NCI-H446 treated with DMSO at 0.1 percent for 48 hours (cell line): ENCODE data around the gene CAB39.

Source experiments
- DNase-seq: peaks from one replicate; lab custom pipeline; 2025; lab: John Stamatoyannopoulos, UW

CAB39 gene

DNA sequence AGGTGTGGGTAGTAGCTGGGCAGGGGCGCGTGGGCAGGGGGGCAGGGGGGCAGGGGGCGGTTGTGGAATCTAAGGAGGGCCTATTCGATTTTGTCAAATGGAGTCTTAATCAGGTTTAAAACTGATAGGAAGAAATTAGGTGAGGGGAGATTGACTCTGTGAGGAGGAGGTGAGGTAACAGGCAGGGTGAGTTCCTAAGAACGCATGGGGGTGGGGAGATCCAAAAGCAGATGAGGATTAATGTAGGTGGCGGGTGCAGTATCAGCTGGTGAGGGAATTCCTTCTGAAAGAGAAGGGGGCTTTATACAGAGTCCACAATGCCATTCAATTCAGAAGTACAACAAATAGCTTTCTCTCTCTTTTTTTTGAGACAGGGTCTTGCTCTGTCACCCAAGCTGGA lies 72.7 kb downstream of the CAB39 start:
- DNase-seq: no peak

DNA sequence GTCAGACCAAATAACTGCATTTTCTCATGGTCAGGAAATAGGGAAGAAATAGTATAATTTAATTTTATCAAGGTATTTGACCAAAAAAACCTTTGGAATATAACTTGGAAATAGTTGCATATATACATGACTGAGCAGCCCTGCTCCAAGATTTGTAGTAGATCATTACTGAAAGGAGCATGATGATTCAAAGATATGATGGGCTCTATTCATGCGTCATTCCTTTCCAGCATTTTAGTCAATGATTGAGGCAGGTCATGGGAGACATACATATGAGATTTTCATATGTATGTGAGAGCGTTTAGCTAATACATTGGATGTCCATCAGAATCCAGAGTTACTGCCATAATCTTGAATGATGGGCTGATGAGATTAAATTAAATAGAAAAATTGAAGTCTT lies 74.5 kb downstream of the CAB39 start:
- DNase-seq: no peak

DNA sequence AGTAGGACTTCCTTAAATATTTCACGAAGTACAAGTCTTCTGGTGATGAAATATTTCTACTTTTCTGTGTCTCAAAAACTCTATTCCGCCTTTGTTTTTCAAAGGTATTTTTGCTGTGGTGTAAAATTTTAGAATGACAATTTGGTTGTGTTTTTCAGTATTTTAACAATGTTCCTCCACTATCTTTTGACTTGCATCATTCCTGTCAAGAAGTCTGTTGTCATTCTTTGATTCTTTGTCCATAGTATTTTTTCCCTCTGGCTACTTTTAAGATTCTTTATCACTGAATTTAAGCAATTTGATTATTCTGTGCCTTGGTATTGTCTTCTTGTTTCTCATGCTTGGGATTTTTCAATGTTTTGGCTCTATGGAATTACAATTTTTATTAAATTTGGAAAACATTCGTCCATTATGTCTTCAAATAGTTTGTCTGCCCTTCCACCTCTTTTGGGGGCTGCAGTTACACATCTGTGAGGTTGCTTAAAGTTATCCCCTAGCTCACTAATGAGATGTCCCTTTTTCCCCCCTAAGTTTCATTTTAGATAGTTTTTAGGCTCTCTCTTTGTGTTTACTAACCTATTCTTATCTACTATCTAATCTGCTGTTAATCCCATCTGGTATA lies 76.0 kb downstream of the CAB39 start:
- DNase-seq: no peak

DNA sequence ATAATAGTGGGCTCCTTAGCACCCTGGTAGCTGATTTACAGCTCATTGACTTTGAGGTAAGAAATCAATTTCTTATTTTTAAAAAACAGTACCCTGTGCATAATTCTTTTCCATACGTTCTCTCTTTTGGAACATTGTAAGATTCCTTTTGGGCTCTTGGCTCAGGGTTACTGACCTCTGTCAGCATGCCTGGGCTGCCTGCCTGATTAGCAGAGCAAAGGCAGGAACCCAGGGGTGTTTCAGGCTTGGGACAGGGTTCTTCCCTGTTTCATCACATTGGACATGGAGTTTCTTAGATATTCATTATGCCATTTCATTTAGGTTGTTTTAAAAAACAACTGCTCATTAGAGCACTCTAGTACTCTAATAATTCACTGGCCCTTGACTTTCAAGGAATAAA lies 78.3 kb downstream of the CAB39 start:
- DNase-seq: no peak

DNA sequence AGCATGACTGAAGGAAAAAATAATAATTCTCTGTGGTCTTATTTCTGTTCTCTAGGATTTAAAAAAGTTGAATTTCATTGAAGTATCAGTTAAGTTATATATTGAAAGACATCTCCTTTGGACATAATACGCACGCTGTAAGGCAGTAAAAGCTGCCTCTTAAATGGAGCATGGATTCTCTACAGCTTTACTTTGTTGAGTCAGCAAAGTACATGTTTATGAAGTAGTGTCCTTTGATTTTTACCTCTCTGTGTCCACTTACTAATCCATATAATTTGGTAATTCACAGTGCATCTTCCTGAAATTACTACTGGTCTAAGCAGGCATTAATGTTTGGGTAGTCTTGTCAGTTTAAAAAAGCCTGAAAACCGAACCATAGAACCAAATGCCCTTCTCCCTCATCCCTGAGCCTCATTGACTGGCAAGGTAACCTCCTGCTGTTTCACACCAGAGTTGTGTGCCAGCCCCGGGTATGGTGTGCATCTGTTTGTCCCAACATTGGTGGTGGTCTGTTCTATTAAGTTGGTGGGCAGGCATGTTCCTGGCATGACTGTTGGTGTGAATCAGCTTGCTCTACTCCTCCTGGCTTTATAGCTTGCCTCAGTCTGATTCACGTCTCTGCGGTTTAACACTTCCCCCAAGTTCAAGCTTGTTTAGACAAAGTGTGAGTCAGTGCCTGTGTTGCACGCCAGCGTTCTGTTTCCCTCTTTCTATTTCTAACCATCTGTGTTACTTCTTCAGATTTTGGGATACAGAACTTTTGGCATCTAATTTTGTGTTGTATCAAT lies 81.1 kb downstream of the CAB39 start:
- DNase-seq: no peak

DNA sequence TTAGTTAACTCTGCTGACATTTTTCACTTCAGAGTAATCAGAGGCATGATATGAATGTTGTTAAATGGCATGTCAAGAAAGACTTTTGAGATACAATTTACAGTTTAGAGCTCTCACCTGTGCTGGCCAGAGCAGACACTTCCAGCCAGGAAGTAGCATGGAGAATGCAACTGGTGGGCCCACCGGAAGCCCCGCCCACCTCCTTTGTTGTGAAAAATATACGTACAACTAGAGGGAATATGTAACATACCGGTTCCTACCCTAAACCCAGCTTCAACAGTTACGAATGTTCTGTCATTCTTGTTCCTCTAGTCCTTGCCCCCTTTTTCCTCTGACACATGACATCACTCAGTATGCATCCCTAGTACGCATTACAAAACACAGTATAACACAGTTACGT lies 81.9 kb downstream of the CAB39 start:
- DNase-seq: no peak

DNA sequence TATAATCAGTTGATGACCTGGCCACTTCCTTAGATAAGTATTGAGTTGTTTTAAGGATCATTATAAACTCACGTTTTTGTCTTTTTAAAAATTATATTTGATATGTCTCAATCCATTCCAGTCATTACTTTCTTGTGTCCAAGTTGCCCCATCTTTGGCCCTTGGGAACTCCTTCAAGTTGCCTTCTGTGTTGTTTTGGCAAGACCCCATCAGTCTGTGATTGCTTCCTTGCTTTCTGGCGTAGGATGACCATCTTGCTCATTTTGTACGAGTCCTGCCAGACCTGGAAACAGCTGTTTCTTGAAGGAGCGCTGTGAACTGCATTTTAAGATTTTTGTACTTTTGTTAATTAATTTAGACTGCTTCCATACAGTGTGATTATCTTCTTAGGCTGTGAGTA lies 83.2 kb downstream of the CAB39 start:
- no peak for DNase-seq

DNA sequence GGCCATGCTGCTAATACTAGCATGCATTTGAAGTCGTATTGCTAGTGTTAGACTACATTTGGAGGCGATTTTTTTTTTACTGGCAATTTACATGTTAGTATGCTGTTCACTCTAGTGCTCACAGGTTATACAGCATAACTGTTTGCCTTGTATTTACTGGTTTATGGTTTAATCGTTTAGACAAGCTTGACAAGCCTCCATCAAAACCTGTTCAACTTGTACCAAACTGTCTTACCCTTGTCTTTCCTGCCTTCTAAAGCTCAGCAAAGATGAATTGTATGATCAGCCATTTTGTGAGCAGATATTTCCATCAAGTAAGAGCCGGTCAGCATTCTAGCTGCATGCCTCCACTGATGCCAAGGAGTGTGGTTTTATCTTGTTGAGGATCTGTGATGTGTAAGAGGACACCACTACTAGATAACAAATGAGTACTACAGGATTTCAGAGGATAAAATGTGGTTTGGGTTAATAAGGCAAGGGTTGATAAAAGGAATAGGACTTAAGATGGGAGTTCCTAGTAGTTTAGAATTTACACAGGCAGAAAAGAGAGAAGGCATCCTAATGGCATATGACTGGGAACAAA lies 83.7 kb downstream of the CAB39 start:
- DNase-seq: no peak

DNA sequence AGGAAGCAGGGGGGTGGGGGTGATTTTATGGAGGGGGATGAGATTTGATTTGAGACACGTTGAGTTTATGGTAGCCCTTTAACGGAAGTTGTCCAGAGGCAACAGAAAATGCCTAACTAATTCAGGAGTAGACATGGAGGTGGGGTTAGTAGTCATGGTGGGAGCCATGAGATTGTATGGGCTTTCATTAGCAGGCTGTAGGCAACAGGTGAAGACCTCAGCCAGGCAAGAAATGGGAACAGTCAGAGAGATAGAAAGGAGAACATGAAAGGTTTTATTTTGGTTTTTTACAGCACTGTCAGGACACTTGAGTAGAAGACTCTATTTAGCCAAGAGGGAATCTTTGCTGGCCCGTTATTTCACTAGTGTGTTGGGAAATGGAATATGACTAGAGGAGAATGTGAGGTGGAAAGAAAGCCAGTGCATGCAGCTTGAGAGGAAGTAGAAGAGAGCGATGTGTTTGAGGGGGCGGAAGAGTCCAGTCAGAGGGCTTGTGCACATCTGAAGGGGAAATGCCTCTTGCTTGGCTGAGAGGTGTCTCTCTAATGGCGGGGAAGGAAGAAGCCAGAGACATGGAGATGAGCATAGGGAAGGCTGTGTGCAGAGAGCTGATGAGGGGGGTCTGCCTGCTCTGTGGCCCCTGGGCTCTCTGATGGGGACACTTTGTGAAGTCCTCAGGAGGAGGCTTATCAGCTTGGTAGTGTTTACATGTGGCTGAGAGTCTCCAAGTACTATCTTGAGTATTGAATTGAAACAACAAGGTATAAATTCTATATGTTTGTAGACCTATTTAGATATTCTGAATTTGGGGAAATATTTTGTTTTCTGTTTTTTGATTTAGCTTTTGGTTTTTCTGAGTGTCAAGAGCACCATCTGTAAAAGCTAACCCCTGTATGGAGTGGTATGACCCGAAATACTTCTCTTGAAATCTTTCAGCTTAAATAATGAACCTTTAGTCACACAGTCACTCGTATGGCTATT lies 85.2 kb downstream of the CAB39 start:
- no peak for DNase-seq

DNA sequence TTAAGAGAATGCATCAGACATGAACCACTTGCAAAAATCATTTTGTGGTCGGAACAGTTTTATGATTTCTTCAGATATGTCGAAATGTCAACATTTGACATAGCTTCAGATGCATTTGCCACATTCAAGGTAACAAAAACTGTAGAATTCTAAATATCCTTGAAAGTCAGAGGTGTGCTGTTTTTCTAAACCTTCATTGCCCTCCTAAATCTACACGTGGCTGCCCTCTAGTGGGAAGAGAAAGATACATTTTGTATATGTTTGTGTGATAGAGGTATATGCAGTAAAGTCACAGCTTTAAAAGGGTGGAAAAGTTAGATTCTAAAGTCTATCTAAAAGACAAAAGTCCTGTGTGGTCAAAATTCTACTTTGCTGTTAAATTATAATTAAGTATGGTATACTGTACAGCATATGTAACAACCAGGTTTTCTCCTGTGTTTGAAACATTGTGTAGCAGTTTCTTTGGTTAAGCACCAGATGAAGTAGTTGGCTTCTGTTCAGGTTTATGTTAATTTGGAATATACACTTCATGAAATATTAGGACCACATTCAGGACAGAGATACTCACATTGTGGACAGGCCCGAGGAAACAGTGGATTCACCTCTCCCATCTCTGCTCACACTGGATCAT lies 86.2 kb downstream of the CAB39 start:
- no peak for DNase-seq

DNA sequence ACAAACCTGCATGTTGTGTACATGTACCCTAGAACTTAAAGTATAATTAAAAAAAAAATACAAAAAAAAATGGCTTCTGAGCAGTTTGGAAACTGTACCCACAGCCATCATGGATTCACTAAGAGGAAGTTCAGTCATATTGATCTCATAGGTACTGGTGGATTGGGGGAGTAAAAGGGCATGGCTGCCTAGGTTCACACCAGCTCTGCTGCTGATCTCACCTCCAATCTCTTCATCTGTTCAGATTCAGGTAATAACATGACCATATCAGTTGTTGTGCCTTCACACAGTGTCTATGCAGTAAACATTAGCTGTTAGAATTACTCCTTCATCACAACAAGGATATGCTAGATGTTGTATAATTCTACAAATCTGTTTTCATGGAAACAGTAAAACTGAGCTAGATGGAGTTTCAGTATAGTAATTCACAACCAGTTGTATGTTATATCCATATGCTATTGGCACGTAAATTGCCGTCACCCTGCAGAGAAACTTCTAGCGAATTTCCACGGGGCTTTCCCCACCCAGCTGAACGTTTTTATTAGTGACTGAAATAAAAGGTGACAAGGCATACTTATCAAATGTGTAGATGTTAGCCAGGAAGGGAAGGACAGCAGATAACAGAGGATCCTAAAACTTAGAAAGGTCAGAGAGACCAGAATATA lies 92.8 kb downstream of the CAB39 start:
- DNase-seq: no peak

DNA sequence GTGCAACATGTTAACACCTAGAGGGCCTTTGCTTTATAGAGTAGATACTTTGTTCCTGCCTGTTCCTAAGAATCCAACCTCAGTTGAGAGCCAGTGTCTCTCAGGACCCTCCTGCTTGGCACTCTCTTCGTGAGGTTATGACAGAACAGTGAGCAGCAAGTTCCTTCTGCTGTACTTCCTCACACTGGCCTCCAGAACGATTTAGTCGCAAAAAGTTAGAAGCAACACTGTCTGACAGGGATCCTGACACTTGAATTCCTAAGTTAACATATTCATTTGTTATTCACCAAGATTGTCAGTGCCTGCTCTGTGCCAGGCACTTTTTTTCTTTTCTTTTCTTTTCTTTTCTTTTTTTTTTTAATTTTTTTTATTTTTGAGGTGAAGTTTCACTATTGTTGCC lies 95.1 kb downstream of the CAB39 start:
- no peak for DNase-seq

DNA sequence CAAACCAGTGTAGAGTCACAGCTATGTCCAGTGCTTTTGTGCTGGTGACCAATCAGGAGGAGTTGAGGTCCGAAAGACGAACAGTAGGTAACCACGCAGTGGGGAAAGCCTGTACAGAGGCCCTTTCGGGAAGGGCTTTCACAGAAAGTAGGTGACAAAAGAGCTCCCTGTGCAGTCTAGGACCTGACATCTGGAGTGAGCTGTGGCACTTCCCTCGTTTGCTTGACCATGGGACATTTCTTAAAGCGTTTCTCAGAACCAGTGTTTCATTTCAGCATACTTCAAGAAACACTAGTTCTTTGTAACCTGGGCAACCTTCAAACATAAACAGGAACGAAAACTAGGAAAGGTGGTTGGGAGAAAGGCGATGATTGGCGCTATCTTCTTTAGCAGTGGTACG lies 96.4 kb downstream of the CAB39 start:
- DNase-seq: no peak

DNA sequence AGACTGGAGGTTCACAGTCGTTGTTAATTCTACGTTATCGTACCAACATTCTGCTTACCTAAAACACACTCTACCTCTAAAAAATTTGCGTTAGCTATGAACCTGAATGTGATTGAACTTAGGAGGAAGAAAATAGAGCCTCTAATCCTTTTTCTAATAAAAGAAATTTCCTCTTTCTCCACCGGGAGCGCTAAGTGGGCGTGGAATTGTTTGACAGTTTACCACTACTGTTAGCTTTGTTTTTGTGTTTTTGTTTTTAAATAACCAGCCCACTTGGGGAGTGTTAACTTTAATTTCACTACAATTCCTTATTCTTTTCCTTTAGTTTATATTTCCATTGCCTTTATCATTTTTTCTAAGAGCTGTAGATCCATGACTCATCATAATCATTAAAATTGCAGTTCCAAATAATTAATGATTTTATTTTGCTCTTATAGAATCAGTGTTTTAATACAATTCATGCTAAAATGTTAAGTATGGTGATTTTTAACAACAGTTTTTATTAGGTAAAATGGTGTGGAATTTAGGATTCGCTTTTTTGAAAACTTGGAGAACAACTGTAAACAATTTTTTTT lies 97.1 kb downstream of the CAB39 start:
- DNase-seq: no peak

DNA sequence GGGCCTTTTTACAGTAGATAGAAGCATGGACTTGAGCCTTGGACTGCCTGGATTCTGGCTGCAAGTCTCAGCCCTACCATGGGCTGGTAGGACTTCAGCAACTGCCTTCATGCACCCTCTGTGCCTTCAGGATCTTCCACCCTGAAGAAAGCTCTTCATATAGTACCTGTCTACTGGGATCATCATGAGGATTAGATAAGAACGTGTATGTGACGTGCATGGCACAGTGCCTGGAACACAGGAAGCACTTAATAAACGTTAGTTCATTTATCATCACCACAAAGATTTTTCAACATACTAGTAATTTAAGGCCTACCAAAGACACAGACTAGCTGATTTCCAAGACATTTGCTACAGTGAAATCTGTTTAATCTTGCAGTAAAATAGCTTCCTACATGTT lies 98.9 kb downstream of the CAB39 start:
- DNase-seq: no peak

DNA sequence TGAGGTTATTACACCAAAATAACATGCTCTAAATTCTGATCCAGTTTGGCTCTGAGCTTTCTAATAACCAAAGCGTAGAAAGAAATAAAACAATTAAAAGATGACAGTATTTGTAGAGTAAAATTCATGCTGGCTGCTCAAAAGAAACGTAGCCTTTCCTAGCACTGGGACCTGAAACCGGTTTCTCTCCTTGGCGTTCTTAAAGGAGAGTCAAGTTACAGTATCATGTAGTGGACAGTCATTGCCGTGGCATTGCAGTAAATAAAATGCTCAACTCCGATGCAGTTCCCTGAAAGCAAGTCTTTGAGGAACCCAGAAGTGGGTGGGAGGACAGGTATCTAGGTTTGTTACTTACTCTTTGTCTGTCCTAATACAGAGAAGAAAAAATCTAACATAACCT lies 99.4 kb downstream of the CAB39 start:
- DNase-seq: no peak

DNA sequence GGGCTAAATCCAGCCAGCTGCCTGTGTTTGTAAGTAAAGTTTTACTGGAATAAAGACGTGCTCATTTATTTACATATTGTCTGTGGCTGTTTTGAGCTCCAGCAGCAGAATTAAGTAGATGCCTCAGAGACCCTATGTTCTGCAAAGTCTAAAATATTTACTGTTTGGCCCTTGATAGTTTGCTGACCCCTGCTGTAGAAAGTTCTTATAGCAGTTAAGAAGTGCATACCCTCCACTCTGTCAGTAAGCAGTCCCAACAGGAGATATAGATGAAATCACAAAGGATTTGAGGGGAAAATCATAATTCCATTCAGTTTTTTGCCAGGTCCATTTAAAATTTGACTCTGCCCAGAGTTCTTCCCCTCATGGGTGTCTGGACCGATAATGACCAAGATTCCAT lies 102.0 kb downstream of the CAB39 start:
- no peak for DNase-seq

DNA sequence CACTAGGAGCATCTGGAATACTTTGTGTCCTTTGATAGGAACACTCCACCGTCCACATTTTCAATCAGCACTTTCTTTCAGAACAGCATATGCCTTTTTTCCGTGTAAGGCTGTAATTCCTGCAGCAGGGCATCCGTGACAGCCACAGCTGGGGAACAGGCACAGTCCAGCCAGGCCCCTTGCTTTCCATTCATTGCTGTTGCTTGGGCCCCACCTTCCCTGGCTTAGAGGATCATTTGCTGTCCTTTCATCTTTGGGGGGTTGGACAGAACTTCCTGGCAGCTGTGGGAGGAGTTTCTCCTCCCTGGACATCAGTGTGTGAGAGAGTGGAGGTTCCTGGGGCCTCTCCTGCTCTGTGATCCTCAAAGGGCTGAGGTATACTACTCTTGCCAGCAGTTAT lies 102.4 kb downstream of the CAB39 start:
- DNase-seq: no peak

DNA sequence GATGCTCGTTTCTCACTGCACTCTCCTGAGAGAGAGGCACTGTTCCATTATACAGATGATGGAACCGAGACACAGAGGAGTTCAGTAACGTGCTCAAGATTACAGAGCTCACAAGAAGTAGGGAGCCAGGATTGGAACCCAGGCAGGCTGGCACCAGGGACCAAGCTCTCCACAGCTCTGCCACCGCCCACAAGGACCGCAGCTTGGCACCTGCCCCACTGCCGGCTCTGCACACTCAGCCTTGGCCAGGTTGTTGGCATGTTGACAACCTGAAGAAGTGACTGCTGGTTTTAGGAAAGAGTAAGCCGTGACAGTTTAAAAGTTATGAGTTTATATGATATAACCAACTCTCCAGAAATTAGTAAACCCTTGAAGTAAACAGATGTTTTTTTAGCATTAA lies 104.1 kb downstream of the CAB39 start:
- no peak for DNase-seq

DNA sequence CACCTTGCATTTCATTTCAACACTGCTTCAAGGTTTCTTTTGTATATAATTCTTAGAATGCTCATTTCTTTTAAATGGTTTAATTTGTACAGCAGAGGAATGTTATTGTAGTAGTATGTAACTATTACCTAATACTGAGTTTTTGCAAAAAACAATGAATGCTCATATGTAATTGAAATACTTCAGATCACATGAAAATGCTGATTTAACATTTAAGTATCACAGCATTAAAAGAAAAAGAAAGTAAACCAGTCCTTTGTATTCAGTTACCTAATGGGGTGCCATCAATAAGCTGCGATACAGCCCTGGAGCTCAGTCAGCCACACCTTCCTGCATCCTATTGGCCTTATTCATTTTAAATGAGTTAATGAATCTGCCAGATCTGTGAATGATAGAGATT lies 106.8 kb downstream of the CAB39 start:
- no peak for DNase-seq
